GM10248 (cell line): Measurements from ENCODE around the gene SLC38A6.
"Not testable (repeated sequence)": the region's sequence is repeated elsewhere in the genome, so short reads cannot be mapped to it uniquely, and the experiment has no call there.

Experiments
- CTCF ChIA-PET: fragments of 300-600 bp; sonication (Branson Sonifier 250); formaldehyde crosslinking; extraction: SDS; loops from one replicate; lab custom pipeline; 2021; ENCODE audit warnings: antibody characterized with exemption; lab: Yijun Ruan, JAX
- POLR2A ChIA-PET: fragments of 350-650 bp; sonication (Branson Sonifier 250); formaldehyde crosslinking; extraction: SDS; loops from one replicate; lab custom pipeline; 2020; ENCODE audit warnings: antibody characterized with exemption; lab: Yijun Ruan, JAX
- DNase-seq: peaks from one replicate; pipeline ENCODE4 v3.0.0; 2012; ENCODE audit errors: extremely low spot score
- TF ChIP-seq, protein P1 (sequence below): IDR thresholded peaks from 2 replicates; pipeline ENCODE4 v1.5.1; 2012; ENCODE audit warnings: mild to moderate bottlenecking, low read depth; ENCODE audit errors: extremely low read depth, missing control alignments, control extremely low read depth

SLC38A6 gene

DNA sequence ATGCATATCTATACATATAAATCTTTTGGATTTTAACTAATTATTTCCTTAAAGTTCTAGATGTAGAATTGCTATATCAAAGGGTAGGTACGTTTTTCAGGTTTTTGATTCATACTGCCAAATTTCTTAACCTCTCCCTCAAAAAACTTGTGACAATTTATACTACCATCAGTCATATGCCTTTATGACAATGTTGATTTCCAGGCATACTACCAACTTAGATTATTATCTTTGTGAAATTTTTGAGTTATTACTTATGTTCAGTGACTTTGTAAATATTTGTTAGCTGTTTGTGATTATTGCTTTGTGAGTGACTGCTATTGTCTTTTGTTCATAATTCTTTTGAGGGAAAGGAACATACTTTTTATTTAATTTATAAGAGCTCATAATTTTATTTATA lies 107.0 kb downstream of the SLC38A6 start:
- CTCF ChIA-PET, result interaction anchor here (1.0 kb wide), 1 partner anchor 10 kb away, joined by 3 read pairs; no protein-coding TSS in a partner anchor
- POLR2A ChIA-PET, result no interaction called here
- DNase-seq, result no peak
- TF ChIP-seq, protein P1, sequence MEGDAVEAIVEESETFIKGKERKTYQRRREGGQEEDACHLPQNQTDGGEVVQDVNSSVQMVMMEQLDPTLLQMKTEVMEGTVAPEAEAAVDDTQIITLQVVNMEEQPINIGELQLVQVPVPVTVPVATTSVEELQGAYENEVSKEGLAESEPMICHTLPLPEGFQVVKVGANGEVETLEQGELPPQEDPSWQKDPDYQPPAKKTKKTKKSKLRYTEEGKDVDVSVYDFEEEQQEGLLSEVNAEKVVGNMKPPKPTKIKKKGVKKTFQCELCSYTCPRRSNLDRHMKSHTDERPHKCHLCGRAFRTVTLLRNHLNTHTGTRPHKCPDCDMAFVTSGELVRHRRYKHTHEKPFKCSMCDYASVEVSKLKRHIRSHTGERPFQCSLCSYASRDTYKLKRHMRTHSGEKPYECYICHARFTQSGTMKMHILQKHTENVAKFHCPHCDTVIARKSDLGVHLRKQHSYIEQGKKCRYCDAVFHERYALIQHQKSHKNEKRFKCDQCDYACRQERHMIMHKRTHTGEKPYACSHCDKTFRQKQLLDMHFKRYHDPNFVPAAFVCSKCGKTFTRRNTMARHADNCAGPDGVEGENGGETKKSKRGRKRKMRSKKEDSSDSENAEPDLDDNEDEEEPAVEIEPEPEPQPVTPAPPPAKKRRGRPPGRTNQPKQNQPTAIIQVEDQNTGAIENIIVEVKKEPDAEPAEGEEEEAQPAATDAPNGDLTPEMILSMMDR, result no peak

DNA sequence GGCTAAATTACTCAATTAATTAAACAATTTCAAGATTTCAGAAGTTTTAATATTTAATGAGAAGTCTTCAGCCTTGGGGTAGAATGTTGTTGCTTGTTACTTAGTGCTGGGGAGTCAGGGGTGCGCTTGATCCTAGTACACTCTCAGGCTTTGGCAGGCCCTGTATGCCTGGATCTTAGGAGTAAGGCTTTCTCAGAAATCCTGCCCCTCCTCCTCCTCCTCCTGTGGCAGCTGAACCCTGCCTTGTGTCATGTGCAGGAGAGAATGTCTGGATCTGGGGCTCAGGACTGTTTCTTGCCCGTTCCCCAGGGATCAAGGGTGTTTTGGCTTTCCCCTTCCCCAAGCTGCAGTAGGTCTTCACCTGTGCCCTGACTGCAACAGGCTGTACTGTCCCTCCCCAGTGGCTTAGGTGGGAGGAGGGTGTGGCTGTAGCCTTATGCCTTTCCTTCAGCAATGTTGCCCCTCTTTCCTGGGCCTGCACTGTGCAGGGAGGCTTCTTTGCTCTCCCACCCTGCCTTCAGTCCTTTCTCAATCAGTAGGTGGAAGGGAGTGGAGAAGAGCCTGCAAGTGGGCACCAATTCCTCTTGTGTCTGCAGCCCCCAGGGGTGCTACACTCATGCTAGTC lies 108.2 kb downstream of the SLC38A6 start:
- TF ChIP-seq, protein P1, result no peak
- ChIA-PET CTCF (interaction anchor here (0.8 to 1.0 kb wide), 2 partner anchors 9 to 11 kb away, joined by 3 read pairs; no protein-coding TSS in a partner anchor), POLR2A (no interaction called here)
- no peak for DNase-seq

DNA sequence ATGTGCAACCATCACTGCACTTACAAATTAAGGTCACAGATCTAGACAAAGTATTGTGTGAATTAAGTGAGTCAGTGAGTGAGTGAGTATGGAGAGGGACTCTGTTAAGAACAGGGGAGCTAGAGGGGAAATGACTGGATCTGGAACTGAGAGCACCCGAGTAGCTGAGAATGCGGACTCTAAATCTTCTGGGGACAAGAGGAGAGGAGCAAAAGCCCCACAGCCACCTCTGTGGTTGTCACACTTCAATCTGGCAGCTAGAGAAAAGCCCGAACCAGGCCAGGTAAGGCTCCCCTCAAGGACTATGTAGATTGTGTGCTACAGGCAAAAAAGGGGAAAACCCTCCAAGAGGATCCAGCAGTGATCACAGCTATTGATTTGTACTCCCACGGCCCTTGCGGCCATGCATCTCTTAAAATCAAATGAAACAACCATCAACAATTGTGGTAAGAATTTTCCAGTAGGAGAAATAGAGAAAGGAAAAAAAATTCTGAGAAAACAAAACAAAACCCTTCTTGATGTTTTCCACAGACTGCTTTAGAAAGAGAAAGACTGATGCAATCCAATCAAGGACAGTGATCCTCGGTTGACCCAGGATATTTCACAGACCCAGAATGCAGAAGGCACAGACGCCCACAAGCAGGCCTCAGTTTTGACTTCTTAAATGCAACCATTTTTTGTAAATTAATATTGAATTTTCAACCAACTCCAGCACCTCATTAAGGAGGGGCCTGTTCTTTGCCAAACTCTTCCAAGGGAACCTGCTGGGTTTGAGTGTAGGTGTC lies 109.6 kb downstream of the SLC38A6 start:
- ChIA-PET POLR2A (no interaction called here), CTCF (interaction anchor here (0.8 to 1.1 kb wide), 3 partner anchors 10 to 101 kb away, joined by 3 read pairs; no protein-coding TSS in a partner anchor)
- DNase-seq, result no peak
- TF ChIP-seq, protein P1, result no peak

DNA sequence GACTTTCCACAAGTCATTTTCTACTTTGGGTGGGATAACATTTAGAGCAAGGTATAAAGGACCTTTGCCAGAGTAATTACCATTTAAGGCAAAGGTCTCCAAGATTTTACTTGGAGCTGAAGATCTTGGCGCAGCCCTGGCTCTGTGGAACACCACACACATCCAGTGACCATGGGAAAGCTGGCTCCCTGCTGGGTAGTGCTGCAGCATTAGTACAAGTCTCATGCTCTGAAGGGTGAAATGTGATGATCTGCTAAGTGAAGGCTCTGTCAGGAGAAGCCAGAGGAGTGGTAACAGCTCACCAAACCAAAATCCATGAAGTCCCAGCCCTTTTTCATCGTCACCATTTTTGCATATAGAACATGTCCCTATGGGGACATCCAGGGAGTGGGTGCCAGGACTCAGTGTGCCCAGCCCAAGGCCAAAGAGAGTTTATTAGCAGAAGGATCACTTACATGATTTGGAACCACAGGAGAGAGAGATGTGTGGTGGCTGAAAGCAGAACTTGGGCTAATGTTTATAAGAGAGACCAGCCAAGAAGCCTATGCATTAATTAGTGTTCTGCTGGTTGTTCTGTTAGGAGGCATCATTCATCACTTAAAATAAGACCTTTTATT lies 110.7 kb downstream of the SLC38A6 start:
- CTCF ChIA-PET, result interaction anchor here (1.0 to 1.1 kb wide), 2 partner anchors 27 to 65 kb away, joined by 3 read pairs; no protein-coding TSS in a partner anchor
- TF ChIP-seq, protein P1, result no peak
- POLR2A ChIA-PET, result no interaction called here
- no peak for DNase-seq

DNA sequence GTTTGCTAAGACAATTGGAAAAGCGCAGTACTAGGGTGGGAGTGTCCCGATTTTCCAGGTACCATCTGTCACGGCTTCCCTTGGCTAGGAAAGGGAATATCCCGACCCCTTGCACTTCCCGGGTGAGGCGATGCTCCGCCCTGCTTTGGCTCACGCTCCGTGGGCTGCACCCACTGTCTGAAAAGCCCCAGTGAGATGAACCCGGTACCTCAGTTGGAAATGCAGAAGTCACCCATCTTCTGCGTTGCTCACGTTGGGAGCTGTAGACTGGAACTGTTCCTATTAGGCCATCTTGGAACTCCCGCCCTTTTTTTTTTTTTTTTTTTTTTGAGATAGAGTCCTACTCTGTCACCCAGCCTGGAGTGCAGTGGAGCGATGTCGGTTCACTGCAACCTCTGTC lies 117.1 kb downstream of the SLC38A6 start:
- POLR2A ChIA-PET, DNase-seq, CTCF ChIA-PET: not testable (repeated sequence)

DNA sequence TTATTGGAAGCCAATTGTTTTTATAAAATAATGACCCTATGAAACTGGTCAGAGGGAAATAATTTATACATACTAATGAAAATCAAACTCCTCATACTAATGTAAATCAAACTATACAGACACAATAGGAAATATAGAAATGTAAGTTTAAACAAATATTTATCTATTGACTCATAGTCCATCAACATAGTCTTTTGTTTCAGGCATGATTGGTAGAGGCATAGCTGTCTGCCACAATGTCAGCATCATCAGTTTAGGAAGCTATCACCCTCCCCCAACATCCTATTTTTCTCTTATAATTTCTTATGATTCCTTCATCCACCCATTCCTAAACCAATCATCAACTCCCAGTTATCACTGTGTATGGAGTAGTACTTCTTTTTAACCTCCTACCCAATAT lies 117.7 kb downstream of the SLC38A6 start:
- ChIA-PET CTCF (interaction anchor here (0.9 to 2.2 kb wide), 3 partner anchors 10 to 60 kb away, joined by 3 to 6 read pairs (median 4); no protein-coding TSS in a partner anchor), POLR2A (no interaction called here)
- no peak for DNase-seq
- TF ChIP-seq, protein P1, result no peak
